Choroid plexus epithelial cell (primary cell): ENCODE measurements around the gene UXS1.

Source experiments
- DNase-seq: peaks from one replicate; pipeline ENCODE4 v3.0.0-alpha.2; 2010; ENCODE audit warnings: low read depth
- H3K4me3 ChIP-seq: 2 replicates; pipeline ENCODE4 v1.5.1; 2011; ENCODE audit warnings: low read depth, mild to moderate bottlenecking, control low read depth, low read length, moderate library complexity
- CTCF ChIP-seq: conservative IDR thresholded peaks from 2 replicates; pipeline ENCODE4 v1.5.1; 2011; ENCODE audit warnings: low read depth, mild to moderate bottlenecking, control low read depth, inconsistent platforms, low read length, moderate library complexity

UXS1 gene

GRCh38 chr2:106156305-106157296 is 37.5 kb downstream of the UXS1 start:
- no peak for TF ChIP-seq CTCF
- no peak overlapping the region for H3K4me3 ChIP-seq

GRCh38 chr2:106153781-106154180 is 40.3 kb downstream of the UXS1 start:
- DNase-seq = no peak
- H3K4me3 ChIP-seq = no peak overlapping the region
- no peak for TF ChIP-seq CTCF

More at GRCh38 chr2:106156305-106157296, 37.5 kb downstream of the UXS1 start:
- peak; percentile 38 for DNase-seq

- no peak for TF ChIP-seq CTCF
- no peak overlapping the region for H3K4me3 ChIP-seq
- no peak for DNase-seq
These were observed 46.4 kb downstream of the UXS1 start for GRCh38 chr2:106147665-106148064.

GRCh38 chr2:106147159-106147558 is 46.9 kb downstream of the UXS1 start:
- TF ChIP-seq CTCF = peak; percentile 2
- H3K4me3 ChIP-seq = no peak overlapping the region
- DNase-seq = peak; percentile 60

GRCh38 chr2:106144621-106145331 is 49.3 kb downstream of the UXS1 start:
- H3K4me3 ChIP-seq = no peak overlapping the region
- no peak for TF ChIP-seq CTCF
- peak; percentile 55 for DNase-seq

GRCh38 chr2:106143495-106144215 is 50.4 kb downstream of the UXS1 start:
- H3K4me3 ChIP-seq = no peak overlapping the region
- TF ChIP-seq CTCF = no peak
- no peak for DNase-seq
